ENCODE data around the gene HLX. TPM values are rescaled to one million over a fixed set of nuclear protein-coding genes. Genes with fewer than 3 reads are reported as not detected.

Gene HLX
- total RNA-seq, 1 donor from 2014 or later = not detected

DNA sequence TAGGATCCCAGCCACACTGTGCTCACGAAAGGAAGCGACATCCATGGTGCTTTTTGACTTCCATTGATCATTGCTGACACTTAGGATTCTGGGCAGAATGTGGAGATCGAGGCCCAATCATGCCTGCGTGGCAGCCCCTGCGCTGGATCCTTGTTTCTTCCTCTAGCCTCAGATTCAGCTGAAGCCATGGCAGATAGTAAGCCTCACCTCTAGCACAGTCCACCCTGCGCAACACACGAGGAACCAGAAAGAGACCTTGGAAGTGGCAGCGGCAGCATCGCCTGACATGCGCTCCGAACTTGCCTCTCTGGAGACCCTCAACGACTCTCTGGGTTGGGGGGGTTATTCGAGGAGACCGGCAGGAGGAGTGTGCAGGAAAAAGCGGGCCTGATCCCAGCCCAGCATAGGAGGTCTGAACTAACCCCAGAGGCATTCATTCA, 10.6 kb downstream of the HLX start:
- H3K4me1 ChIP-seq = peaks cover 1% of the 10 kb centered on the region
- H3K27me3 Mint-ChIP-seq (ENCODE audit: insufficient read depth, low read depth) = peaks cover 98% of the 10 kb centered on the region
- no peak overlapping the region for H2AFZ ChIP-seq (replicated peaks)
- H3K9me3 Mint-ChIP-seq = peaks cover 14% of the 10 kb centered on the region
- no peak overlapping the region for H3K4me2 ChIP-seq
- no peaks in the 10 kb centered on the region for H3K9me3 ChIP-seq (ENCODE audit: low read depth)
- no peak overlapping the region for H3K9ac ChIP-seq
- no peaks in the 10 kb centered on the region for H3K36me3 Mint-ChIP-seq
- no peak overlapping the region for H3K27ac Mint-ChIP-seq
- DNase-seq (ENCODE audit: low spot score) = no peak
- H3F3A ChIP-seq (ENCODE audit: low read depth) = no peaks in the 10 kb centered on the region
- H3K4me1 Mint-ChIP-seq = peaks cover 18% of the 10 kb centered on the region
- no peak overlapping the region for H3K4me3 ChIP-seq
- no peaks in the 10 kb centered on the region for H3K36me3 ChIP-seq
- H3K27me3 ChIP-seq = peaks cover 100% of the 10 kb centered on the region
- no peaks in the 10 kb centered on the region for H3K79me2 ChIP-seq (ENCODE audit: low read depth)
- peak; percentile 60 for TF ChIP-seq EZH2phosphoT487 (IDR thresholded peaks at IDR 0.05)
- TF ChIP-seq, protein P1, sequence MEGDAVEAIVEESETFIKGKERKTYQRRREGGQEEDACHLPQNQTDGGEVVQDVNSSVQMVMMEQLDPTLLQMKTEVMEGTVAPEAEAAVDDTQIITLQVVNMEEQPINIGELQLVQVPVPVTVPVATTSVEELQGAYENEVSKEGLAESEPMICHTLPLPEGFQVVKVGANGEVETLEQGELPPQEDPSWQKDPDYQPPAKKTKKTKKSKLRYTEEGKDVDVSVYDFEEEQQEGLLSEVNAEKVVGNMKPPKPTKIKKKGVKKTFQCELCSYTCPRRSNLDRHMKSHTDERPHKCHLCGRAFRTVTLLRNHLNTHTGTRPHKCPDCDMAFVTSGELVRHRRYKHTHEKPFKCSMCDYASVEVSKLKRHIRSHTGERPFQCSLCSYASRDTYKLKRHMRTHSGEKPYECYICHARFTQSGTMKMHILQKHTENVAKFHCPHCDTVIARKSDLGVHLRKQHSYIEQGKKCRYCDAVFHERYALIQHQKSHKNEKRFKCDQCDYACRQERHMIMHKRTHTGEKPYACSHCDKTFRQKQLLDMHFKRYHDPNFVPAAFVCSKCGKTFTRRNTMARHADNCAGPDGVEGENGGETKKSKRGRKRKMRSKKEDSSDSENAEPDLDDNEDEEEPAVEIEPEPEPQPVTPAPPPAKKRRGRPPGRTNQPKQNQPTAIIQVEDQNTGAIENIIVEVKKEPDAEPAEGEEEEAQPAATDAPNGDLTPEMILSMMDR (IDR thresholded peaks at IDR 0.05) = no peak
- TF ChIP-seq EZH2 (IDR thresholded peaks at IDR 0.05) = peak; percentile 37
- peaks cover 91% of the 10 kb centered on the region for H4K20me1 ChIP-seq (ENCODE audit: low read depth)
- H3K27ac ChIP-seq = no peak overlapping the region
- H3K4me3 Mint-ChIP-seq = no peak overlapping the region

DNA sequence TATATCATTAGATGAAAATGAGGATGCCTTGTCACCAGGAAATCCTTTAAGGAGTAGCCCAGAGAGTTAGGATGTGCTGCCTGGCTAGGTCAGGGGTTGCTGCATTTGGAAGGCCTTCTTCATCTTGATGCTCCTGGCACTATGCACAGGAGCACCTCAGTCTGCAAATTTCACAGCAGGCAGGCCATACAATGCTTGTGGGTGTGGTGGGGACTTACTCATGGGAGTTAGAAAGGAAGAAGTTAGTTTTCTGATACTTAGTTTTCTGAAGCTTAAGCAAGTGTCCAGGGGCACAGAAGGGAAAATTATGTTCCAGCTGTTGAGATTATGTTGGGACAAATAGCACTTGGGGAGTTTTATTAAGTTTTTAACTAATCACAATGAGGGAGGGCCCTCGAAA, 11.4 kb downstream of the HLX start:
- no peaks in the 10 kb centered on the region for H3K36me3 ChIP-seq
- H3K9me3 Mint-ChIP-seq = peaks cover 14% of the 10 kb centered on the region
- H3K4me1 Mint-ChIP-seq = peaks cover 17% of the 10 kb centered on the region
- TF ChIP-seq EZH2phosphoT487 (IDR thresholded peaks at IDR 0.05) = no peak
- TF ChIP-seq, protein P1 (IDR thresholded peaks at IDR 0.05) = no peak
- no peak for TF ChIP-seq EZH2 (IDR thresholded peaks at IDR 0.05)
- no peak overlapping the region for H3K27ac Mint-ChIP-seq
- no peaks in the 10 kb centered on the region for H3K9me3 ChIP-seq (ENCODE audit: low read depth)
- no peak overlapping the region for H3K4me3 Mint-ChIP-seq
- no peaks in the 10 kb centered on the region for H3K36me3 Mint-ChIP-seq
- no peak overlapping the region for H2AFZ ChIP-seq (replicated peaks)
- no peaks in the 10 kb centered on the region for H3F3A ChIP-seq (ENCODE audit: low read depth)
- no peak overlapping the region for H3K4me3 ChIP-seq
- H3K4me1 ChIP-seq = no peaks in the 10 kb centered on the region
- no peak overlapping the region for H3K27ac ChIP-seq
- DNase-seq (ENCODE audit: low spot score) = no peak
- no peak overlapping the region for H3K4me2 ChIP-seq
- H3K27me3 ChIP-seq = peaks cover 100% of the 10 kb centered on the region
- H3K79me2 ChIP-seq (ENCODE audit: low read depth) = no peaks in the 10 kb centered on the region
- peaks cover 89% of the 10 kb centered on the region for H4K20me1 ChIP-seq (ENCODE audit: low read depth)
- peaks cover 98% of the 10 kb centered on the region for H3K27me3 Mint-ChIP-seq (ENCODE audit: insufficient read depth, low read depth)
- no peak overlapping the region for H3K9ac ChIP-seq

DNA sequence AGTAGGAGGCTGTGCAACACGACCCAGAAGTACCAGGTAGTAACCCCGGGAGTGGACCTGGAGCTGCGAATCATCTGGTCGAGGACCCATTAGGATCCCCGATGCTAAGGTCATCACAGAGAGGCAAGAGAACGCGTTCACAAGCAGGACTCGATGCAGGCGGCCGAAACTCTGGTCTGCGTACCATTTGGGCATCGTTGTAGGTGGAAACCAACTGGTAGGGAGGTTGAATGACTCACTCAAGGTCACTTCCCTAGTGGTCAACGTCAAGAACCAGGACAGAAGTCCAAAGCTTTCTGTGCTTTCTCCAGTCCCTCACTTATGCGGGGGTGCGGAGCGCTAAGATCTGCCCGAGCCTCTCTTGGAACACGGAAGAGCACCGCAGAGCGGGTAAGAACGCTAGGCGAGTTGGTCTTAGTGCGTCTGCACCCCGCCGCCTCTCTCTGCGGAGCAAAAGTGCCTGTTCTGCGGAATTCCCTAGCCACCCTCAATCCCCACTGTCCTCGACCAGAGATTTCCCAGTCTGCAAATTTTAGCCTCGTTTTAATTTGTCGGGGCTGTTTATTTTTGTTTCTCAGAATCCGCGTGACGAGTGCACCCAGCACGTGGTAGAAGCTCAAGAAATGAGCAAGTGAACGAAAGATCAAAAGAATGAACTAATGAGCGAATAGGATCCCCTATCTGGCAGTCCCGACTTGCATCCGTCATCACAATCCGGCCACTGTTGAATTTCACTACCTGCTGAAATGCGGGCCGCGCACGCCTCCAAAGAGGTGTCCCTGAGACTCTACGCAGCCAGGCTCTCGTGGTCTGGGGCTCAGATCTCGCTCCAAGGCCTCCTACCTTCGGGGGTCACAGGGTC, 12.2 kb downstream of the HLX start:
- no peaks in the 10 kb centered on the region for H3K79me2 ChIP-seq (ENCODE audit: low read depth)
- TF ChIP-seq EZH2 (IDR thresholded peaks at IDR 0.05) (peak; percentile 94), EZH2phosphoT487 (IDR thresholded peaks at IDR 0.05) (peak; percentile 98)
- TF ChIP-seq, protein P1 (IDR thresholded peaks at IDR 0.05) = no peak
- H3K9ac ChIP-seq = no peak overlapping the region
- no peaks in the 10 kb centered on the region for H3K9me3 ChIP-seq (ENCODE audit: low read depth)
- DNase-seq (ENCODE audit: low spot score) = peak; percentile 36
- no peak overlapping the region for H3K4me3 ChIP-seq
- Mint-ChIP-seq H3K9me3 (peaks cover 11% of the 10 kb centered on the region), H3K4me3 (no peak overlapping the region), H3K36me3 (no peaks in the 10 kb centered on the region), H3K27me3 (ENCODE audit: insufficient read depth, low read depth) (peaks cover 98% of the 10 kb centered on the region), H3K27ac (no peak overlapping the region), H3K4me1 (peaks cover 22% of the 10 kb centered on the region)
- H4K20me1 ChIP-seq (ENCODE audit: low read depth) = peaks cover 81% of the 10 kb centered on the region
- H3K36me3 ChIP-seq = no peaks in the 10 kb centered on the region
- H3K27me3 ChIP-seq = peaks cover 100% of the 10 kb centered on the region
- no peak overlapping the region for H2AFZ ChIP-seq (replicated peaks)
- no peaks in the 10 kb centered on the region for H3K4me1 ChIP-seq
- no peaks in the 10 kb centered on the region for H3F3A ChIP-seq (ENCODE audit: low read depth)
- H3K27ac ChIP-seq = no peak overlapping the region
- no peak overlapping the region for H3K4me2 ChIP-seq

All from neural progenitor cell (in vitro differentiated cells).